Left renal cortex interstitium (tissue), 4 donors: ENCODE data around the gene PCNX3. TPM values are rescaled to one million over a fixed set of nuclear protein-coding genes. Genes with fewer than 3 reads are reported as not detected.

Experiments used
- DNase-seq, 4 donors: peaks; one replicate each; pipeline ENCODE4 v3.0.0-alpha.2; 2013; ENCODE audit warnings: low read depth in 4 of 4, low spot score in 2 of 4, missing footprints in 1 of 4
- polyA plus RNA-seq, 4 donors: library from polyadenylated mRNA; unstranded; fragments of 120-200 nt; gene quantifications; one replicate each; pipeline ENCODE4 v1.2.1, GENCODE V29; 2013; ENCODE audit not compliant: insufficient read length in 4 of 4

PCNX3 gene
- polyA plus RNA-seq, 4 donors: 22.4 to 43.0 (median 34.9) TPM

GRCh38 chr11:65617990-65618751, 2.6 kb downstream of the PCNX3 start:
- no peak for DNase-seq

- no peak for DNase-seq
These were observed 3.2 kb downstream of the PCNX3 start for GRCh38 chr11:65618763-65619162.

- no peak for DNase-seq
These were observed 3.8 kb downstream of the PCNX3 start for GRCh38 chr11:65619281-65619928.

GRCh38 chr11:65620666-65621065, 5.1 kb downstream of the PCNX3 start:
- DNase-seq: no peak

- no peak for DNase-seq
These were observed 5.9 kb downstream of the PCNX3 start for GRCh38 chr11:65621460-65621859.

DNA sequence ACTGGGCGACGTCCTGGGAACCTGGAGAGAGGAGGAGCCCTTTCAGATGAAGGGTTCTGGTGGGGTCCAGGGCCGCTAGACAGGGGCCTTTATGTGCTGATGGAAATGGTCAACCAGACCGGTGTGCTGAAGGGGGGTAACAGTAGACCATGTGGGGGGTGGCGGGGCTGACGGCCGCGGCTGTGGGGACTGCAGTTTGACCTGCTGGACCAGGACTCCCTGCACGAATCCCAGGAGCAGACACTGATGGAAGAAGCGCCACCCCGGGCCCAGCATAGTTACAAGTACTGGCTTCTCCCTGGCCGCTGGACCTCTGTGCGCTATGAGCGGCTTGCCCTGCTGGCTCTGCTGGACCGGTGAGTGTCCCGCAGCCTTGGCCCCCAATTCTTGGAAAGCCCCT, 6.4 kb downstream of the PCNX3 start:
- DNase-seq: no peak

- no peak for DNase-seq
These were observed 7.6 kb downstream of the PCNX3 start for GRCh38 chr11:65623177-65623576.

- no peak for DNase-seq
These were observed 8.5 kb downstream of the PCNX3 start for GRCh38 chr11:65623852-65624616.

GRCh38 chr11:65624931-65625627, 9.5 kb downstream of the PCNX3 start:
- no peak for DNase-seq

GRCh38 chr11:65625628-65626342, 10.2 kb downstream of the PCNX3 start:
- no peak for DNase-seq

DNA sequence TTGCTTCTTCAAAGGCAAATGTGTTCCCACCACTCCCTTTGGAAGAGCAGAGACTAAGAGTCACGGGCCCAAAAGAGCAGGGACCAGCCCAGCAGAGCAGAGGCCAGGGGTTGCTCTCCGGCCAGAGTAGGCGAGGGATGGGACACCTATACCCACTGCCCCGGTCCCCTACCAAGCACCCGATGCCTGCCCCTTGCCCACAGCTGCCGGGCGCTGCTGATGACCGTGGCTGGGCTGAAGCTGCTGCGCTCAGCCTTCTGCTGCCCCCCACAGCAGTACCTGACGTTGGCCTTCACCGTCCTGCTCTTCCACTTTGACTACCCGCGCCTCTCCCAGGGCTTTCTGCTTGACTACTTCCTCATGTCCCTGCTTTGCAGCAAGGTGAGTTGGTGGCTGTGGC, 11.6 kb downstream of the PCNX3 start:
- DNase-seq: no peak

GRCh38 chr11:65629579-65629978, 14.0 kb downstream of the PCNX3 start:
- DNase-seq: no peak

DNA sequence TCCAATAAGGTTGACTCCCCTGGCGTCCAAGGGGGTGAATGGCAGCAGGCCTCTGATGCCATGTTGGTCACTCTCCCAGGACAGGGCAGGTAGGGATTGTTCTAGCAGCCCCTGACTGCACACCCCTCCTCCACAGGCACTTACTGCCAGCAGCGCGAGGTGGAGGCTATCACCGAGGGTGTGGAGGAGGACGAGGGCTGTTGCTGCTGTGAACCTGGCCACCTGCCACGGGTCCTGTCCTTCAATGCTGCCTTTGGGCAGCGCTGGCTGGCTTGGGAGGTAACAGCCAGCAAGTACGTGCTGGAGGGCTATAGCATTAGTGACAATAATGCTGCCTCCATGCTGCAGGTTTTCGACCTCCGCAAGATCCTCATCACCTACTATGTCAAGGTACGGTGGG, 14.6 kb downstream of the PCNX3 start:
- no peak for DNase-seq

DNA sequence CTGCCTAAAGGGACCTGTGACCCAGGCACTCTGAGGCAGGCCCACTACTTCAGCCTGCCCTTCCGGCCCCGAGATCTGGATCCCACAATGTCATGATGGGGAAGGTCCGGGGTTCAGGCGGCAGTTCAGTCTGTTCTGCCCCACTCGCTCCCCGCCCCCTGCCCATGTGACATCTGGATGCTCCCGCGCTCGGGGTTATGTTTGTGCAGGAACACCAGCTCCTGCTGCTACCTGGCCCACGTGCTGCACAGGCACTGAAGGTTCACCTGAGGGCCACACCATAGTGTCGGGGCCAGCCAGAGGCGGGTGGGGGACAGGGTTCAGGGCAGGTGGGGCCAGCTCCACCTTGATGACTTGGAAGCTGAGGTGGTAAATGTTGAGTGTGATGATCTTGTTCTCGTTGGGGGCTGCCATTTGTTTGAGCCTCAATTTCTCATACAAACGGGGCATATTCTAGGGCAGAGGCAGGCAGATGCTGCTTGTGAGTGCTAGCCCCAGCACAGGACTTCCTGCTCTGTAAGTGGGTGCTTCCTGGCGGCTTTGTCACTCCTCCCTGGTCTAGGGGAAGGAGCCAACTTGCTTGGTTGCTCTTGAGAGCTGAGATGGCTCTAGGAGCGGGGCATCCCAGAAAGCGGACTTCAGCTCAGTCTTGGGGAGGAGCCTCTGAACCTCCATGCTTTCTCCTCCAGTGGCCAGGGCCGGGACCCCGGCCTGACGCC, 18.0 kb downstream of the PCNX3 start:
- no peak for DNase-seq

- no peak for DNase-seq
These were observed 18.5 kb downstream of the PCNX3 start for GRCh38 chr11:65634109-65634436.

GRCh38 chr11:65634440-65634839, 18.9 kb downstream of the PCNX3 start:
- no peak for DNase-seq

- no peak for DNase-seq
These were observed 19.5 kb downstream of the PCNX3 start for GRCh38 chr11:65634905-65635731.

- no peak for DNase-seq
These were observed 20.8 kb downstream of the PCNX3 start for GRCh38 chr11:65636108-65637031.
